ENCODE data around the gene ZNF326.

ZNF326 gene

GRCh38 chr1:90000934-90001676 lies 6.2 kb downstream of the ZNF326 start:
- Histone ChIP-seq H3K4me2 (ENCODE audit: low read depth, low read length, poor library complexity, severe bottlenecking) (no peak overlapping the region), H3K36me3 (ENCODE audit: low read length) (peaks cover 20% of the 10 kb centered on the region; the same call in 1 of the 2 replicates), H3K9me2 (replicated peaks; ENCODE audit: insufficient read depth, low read length) (no peaks in the 10 kb centered on the region), H3K9me3 (ENCODE audit: insufficient read depth, low read length) (no peaks in the 10 kb centered on the region), H3K9ac (ENCODE audit: low read length) (no peak overlapping the region), H3K27me3 (ENCODE audit: low read length) (no peaks in the 10 kb centered on the region), H3K27ac (ENCODE audit: low read depth, low read length) (no peak overlapping the region), H3K4me3 (ENCODE audit: insufficient read depth, low read length, poor library complexity, severe bottlenecking) (no peak overlapping the region), H3K79me2 (ENCODE audit: insufficient read depth, low read length) (peaks cover 80% of the 10 kb centered on the region), H2AFZ (ENCODE audit: low read depth, low read length, severe bottlenecking) (no peak overlapping the region), H4K20me1 (ENCODE audit: low read depth, low read length) (no peaks in the 10 kb centered on the region), H3F3A (ENCODE audit: insufficient read depth) (peaks cover 6% of the 10 kb centered on the region; the same call in 1 of the 2 replicates)
- TF ChIP-seq EZH2phosphoT487 (conservative IDR thresholded peaks at IDR 0.05; ENCODE audit: low read length), result no peak
- TF ChIP-seq CTCF (IDR thresholded peaks at IDR 0.05; ENCODE audit: insufficient read depth, low read length, poor library complexity, severe bottlenecking), result no peak

GRCh38 chr1:90007979-90008404 lies 13.1 kb downstream of the ZNF326 start:
- Histone ChIP-seq H2AFZ (ENCODE audit: low read depth, low read length, severe bottlenecking) (no peak overlapping the region), H3F3A (ENCODE audit: insufficient read depth) (no peaks in the 10 kb centered on the region), H3K27me3 (ENCODE audit: low read length) (no peaks in the 10 kb centered on the region), H3K9me3 (ENCODE audit: insufficient read depth, low read length) (no peaks in the 10 kb centered on the region), H3K79me2 (ENCODE audit: insufficient read depth, low read length) (peaks cover 14% of the 10 kb centered on the region), H3K4me3 (ENCODE audit: insufficient read depth, low read length, poor library complexity, severe bottlenecking) (no peak overlapping the region), H3K4me2 (ENCODE audit: low read depth, low read length, poor library complexity, severe bottlenecking) (no peak overlapping the region), H3K9ac (ENCODE audit: low read length) (no peak overlapping the region), H4K20me1 (ENCODE audit: low read depth, low read length) (no peaks in the 10 kb centered on the region), H3K27ac (ENCODE audit: low read depth, low read length) (no peak overlapping the region), H3K9me2 (replicated peaks; ENCODE audit: insufficient read depth, low read length) (no peaks in the 10 kb centered on the region), H3K36me3 (ENCODE audit: low read length) (peaks cover 43% of the 10 kb centered on the region)
- TF ChIP-seq EZH2phosphoT487 (conservative IDR thresholded peaks at IDR 0.05; ENCODE audit: low read length) (no peak), CTCF (IDR thresholded peaks at IDR 0.05; ENCODE audit: insufficient read depth, low read length, poor library complexity, severe bottlenecking) (no peak)

GRCh38 chr1:90012300-90012699 lies 17.4 kb downstream of the ZNF326 start:
- Histone ChIP-seq H3K79me2 (ENCODE audit: insufficient read depth, low read length) (no peaks in the 10 kb centered on the region; the same call in 1 of the 2 replicates), H3K27me3 (ENCODE audit: low read length) (no peaks in the 10 kb centered on the region), H3K36me3 (ENCODE audit: low read length) (peaks cover 42% of the 10 kb centered on the region), H3K9me2 (replicated peaks; ENCODE audit: insufficient read depth, low read length) (no peaks in the 10 kb centered on the region), H3K9me3 (ENCODE audit: insufficient read depth, low read length) (no peaks in the 10 kb centered on the region), H2AFZ (ENCODE audit: low read depth, low read length, severe bottlenecking) (no peak overlapping the region), H3F3A (ENCODE audit: insufficient read depth) (no peaks in the 10 kb centered on the region), H3K4me2 (ENCODE audit: low read depth, low read length, poor library complexity, severe bottlenecking) (no peak overlapping the region), H3K4me3 (ENCODE audit: insufficient read depth, low read length, poor library complexity, severe bottlenecking) (no peak overlapping the region), H3K9ac (ENCODE audit: low read length) (no peak overlapping the region), H4K20me1 (ENCODE audit: low read depth, low read length) (no peaks in the 10 kb centered on the region), H3K27ac (ENCODE audit: low read depth, low read length) (no peak overlapping the region)
- TF ChIP-seq EZH2phosphoT487 (conservative IDR thresholded peaks at IDR 0.05; ENCODE audit: low read length) (no peak), CTCF (IDR thresholded peaks at IDR 0.05; ENCODE audit: insufficient read depth, low read length, poor library complexity, severe bottlenecking) (no peak)
